Activated CD4-positive, alpha-beta T cell treated with anti-CD3 and anti-CD28 coated beads, Interleukin-2, amount 50 U/mL, for 48 hours (primary cell): ENCODE results near the gene SH3BP5.
A peak's percentile ranks its signal among the peaks of the same experiment; 100 is the strongest.

ENCODE experiments used
- DNase-seq, 2 experiments: peaks; one replicate each; pipeline ENCODE4 v3.0.0-alpha.2; 2020

The SH3BP5 gene

DNA sequence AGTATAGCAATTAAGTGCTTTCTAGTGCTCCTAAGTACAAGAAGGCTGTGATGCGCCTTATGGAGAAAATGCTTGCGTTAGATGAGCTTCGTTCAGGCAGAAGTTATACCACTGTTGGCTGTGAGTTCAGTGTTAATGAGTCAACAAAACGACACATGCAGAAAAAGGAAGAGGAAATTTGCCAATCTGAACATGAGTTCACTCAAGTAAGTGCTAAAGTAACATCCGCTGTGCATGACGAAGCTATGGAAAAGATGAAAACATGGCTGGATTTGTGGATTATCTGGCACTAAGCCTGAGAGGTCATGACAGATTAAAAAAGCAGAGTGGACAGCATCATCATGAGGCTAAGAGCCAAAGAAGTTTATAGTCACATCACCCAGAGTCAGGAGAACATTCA lies 36.9 kb downstream of the SH3BP5 start:
- DNase-seq, result no peak

DNA sequence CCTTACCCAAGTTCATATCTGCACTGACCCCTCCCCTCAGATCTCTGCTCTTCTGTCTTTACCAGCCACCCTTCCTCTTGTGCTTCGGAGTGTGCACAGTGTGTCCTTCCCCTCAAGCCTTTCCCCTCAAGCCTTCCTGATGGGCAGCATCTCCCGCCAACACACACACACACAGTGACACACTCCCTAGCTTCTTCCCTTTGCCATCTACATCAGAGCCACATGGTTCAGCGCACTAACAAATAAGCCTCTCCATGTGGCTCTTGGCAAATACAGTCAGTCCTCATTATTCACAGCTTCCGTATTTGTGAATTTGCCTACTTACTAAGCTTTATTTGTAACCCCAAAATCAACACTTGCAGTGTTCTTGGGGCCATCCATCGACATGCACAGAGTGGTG lies 37.5 kb downstream of the SH3BP5 start:
- DNase-seq, result no peak

DNA sequence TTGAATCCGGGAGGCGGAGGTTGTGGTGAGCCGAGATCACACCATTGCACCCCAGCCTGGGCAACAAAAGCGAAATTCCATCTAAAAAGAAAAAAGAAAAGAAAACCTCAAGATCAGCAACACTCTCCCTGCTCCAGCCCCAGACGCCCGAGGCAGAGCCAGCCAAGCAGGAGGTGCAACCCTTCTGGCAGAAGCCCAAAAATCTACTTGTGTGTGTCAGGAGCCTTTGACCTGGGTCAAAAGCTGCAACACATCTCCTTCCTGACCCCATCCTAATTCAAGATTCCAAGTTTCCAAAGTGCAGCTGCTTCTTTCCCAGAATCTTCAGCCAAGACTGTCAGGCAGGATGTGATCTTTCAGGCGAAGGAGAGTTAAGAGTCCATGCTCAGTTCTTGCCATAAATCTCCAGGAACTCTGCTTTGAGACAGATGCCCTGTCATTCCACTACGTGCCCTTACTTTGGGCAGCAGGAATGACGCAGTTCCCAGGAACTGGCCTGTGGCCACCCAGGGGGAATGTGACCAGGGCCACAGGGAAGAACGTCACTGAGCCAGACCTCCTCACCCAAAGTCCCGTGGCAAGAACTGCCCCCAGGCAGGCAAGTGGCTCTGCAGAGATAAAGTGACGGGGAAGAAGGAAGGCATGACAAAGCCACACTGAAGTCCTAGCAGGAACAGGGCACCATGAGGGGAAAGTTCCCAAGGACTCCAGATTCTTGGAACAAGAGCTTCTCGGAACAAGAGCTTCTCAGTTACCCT lies 39.4 kb downstream of the SH3BP5 start:
- no peak for DNase-seq

DNA sequence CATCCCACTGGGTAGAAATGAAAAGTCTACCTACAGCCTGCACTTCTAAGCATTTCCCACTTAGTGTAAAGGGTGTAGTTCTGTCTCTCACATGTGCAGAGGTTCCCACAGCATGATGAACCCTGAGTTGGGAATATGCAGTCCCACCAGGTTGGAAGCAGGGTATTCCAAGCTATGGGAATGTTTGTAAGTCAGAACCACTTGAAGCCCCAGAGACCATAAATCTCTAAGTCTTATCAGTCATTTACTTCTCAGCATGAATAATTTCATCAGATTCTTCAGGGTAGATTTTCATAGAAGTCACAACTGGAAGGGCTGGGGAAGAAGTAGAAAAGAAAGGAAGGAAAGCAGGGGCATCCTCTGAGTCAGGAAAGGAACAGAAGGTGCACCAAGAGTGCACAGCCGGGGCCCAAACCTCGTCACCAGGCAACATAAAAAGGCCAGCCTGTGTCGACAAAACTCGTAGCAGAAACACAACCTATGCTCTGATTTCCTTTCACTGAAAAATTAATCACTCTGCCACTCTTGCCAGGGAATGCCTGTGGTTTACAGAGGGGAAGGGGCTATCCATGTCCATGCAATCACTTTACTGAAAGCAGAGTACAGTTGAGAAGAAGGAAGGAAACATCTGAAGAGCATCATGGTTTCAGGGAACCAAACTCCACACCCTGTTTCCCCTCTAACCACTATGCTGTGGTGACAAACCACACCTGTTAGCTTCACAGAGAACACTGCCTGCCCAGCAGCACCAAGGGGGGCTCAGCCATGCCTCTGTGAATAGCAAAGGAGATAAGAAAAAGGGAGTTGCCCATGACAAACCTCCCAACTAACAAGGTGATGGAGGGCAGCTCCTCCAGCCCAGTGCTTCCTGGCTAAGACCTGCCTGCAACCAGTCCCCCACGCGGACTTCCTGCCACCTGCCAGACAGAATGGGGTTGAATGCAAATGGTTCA lies 40.5 kb downstream of the SH3BP5 start:
- DNase-seq, result peak; percentile 52 to 64

DNA sequence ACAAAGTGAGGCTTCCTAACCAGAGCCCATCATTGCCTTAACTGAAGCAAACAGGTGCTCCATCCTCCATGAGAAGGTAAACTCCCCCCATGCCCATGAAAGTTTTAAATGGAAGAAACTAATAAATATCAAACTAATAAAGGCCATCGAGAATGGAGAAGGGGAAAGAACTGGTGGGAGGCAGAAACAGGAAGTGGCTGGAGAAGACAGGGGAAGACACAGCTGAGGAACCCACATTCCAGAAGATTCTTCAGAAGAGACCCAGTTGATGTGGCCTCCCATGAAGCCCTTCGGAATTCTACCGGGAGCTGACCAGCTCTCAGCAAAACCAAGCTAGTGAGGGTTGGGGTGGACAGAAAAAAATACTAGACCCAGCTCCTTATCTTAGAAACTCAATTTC lies 41.6 kb downstream of the SH3BP5 start:
- DNase-seq, result no peak

DNA sequence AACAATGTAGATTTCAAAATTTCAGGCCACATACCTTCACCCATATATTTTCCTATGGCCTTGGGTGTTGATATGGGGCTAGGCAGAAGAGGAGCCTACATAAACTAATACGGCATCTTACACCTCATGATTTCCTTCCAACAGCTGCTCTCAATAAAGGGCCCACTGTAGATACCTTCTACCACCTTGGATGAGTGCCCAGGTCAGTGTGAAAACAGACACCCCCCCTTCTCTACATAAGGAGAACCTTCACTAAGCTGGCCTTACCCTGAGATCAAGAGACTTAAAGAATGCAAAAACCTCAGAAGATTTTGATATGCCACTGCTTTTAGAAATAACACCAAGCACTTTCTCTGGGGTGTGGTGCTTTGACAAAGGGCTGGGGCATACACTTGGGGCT lies 42.7 kb downstream of the SH3BP5 start:
- no peak for DNase-seq

DNA sequence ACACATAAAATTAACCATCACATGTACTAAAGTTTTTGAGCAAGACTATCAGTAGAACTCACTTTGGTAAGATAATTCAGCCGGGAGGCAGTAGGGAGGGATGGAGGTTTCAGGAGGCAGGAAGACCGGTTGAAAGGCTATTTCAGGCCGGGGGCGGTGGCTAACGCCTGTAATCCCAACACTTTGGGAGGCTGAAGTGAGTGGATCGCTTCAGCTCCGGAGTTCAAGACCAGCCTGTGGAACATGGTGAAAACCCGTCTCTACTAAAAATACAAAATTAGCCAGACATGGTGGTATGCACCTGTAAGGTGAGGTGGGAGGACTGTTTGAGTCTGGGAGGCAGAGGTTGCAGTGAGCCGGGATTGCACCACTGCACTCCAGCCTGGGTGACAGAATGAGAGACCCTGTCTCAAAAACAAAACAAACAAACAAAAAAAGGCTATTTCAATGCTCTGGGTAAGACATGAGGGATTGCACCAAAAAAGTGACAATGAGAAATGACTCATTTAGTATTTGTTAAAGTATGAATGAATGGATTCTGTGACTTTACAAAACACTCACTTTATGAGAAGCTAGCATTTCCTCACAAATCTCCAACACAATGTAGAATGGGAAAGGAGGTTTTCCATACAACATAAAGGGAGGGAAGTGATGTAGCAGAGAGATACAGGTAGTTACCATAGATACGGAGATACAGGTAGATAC lies 43.9 kb downstream of the SH3BP5 start:
- no peak for DNase-seq

DNA sequence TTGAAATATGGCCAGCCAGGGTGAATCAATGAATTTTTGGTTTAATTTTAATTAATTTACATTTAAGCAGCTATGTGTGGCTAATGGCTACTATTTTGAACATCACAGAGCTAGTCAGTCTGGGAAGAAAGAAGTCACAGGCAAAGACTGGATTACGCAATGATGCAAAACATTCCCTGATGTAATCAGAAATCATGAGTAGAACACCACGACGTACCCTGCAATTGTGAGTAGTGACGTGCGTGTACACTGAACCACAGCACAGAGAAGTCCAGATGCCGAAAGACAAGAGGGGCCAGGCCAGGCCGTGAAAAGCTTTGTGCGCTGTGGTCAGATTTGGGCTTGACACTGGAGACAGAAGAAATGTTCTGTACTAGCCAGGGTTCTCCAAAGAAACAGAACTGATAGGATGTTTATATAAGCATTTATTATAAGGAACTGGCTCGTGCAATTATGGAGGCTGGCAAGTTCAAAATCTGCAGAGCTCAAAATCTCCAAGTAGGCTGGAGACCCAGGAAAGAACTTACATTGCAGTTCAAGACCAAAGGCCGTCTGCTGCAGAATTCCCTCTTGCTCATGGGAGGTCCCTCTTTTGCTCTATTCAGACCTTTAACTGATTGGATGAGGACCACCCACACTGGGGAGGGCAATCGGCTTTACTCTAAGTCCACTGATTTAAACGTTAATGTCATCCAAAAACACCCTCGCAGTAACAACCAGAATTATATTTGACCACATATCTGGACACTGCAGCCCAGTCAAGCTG lies 44.6 kb downstream of the SH3BP5 start:
- DNase-seq, result no peak

DNA sequence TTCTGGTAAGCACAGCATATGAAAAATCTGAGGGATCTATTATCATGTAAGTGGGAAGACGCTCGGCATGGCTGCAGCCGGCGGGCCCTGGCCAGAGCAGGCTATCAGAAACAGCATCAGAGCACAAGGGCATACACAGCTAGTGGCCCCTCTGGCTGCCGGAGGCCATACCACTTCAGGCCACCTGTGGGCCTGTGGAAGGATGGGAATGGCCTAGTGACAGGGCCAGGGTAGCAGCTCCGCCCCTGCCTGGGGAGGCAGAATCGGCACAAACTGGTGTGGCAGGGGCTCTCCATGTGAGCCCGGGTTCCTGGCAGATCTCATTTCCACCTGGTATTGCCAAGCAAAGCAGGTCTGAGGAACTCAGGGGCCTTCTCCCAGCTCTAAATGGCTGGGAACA lies 46.4 kb downstream of the SH3BP5 start:
- DNase-seq, result no peak

DNA sequence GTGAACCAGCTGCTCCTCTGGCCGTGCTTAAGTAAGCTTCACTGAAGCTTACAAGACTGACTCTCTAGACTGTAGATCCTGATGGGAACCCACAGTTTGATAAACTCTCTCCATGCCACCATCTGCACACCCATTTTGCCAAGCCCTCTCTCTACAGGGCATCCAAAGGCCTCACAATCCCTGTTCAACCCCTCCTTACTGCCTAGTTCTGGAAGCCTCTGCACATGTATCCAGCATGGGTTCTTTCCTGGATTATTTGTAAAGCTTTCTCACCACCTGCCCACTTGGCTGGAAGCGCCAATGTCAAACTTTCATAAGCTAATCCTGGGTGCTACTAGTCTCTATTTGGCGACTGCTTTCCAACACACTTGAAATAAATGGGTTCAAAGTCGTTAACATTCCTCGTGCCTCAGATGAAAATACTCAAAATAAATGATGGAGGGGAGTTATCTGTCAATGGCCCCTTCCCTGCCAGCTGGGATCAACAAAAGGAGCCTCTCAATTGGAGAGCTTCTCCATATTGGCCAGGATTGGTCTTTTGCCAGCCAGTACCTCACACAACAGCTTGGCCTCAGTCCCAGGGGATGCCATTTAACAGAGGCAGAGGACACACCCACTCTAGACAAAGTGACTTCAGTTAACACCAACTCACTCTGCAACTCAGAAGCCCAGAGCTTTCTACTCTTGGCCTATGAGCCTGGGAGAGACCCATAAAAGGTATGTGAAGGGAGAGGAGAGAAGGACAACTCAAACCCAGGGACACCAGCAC lies 48.1 kb downstream of the SH3BP5 start:
- DNase-seq, result no peak

DNA sequence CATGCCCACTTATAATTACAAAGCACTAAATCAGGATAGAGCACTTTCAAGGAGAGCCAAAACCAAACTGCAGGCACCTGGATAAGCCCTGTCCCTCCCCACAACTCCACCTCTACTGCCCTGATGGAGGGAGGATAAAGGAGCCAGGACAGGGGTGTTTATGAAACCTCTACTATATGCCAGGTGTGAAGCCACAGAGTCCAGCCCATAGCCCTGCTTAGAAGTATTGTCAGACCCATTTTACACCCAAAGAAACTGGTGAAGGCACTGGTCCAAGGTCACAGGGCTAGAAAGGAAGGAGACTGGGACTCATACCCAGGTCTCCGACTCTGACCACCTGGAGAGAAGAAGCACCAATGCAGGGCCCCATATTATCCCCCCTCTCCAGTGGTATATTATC lies 48.7 kb downstream of the SH3BP5 start:
- DNase-seq, result no peak

DNA sequence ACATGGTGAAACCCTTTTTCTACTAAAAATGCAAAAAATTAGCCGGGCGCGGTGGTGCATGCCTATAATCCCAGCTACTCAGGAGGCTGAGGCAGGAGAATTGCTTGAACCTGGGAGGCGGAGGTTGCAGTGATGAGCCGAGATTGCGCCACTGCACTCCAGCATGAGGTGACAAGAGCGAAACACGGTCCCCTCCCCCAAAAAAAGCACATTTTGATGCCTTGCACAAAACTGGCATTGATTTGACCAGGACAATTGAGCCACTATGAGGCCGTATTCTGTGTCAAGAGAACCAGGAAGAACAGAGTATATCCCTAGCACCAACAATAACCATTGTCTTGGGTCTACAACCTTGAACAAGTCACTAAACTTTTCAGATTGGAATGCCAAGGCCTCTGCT lies 50.6 kb downstream of the SH3BP5 start:
- no peak for DNase-seq

DNA sequence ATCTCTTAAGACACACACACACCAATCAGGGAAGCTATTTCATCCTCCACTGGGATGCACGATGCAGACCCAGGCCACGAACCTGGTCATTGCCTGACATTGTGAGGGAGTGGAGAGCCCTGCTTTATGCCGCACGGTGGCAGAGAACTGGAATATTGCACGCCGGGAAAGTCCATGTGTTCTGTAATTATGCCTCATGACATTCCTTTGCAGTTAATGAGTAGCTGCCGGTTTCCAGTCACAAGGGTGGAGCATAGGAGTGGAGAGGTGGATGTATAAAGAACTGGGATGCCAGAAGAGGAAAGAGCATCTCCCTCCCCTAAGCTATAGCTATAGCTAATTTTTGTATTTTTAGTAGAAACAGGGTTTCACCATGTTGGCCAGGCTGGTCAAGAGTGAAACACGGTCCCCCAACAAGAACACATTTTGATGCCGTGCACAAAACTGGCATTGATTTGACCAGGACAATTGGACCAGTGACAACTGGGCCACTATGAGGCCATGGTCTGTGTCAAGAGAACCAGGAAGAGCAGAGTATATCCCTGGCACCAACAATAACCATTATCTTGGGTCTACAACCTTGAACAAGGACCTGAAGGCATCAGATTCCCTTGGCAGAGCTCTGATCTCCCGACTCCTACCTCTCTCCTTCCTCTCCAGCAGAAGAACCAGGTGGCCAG lies 51.4 kb downstream of the SH3BP5 start:
- no peak for DNase-seq

DNA sequence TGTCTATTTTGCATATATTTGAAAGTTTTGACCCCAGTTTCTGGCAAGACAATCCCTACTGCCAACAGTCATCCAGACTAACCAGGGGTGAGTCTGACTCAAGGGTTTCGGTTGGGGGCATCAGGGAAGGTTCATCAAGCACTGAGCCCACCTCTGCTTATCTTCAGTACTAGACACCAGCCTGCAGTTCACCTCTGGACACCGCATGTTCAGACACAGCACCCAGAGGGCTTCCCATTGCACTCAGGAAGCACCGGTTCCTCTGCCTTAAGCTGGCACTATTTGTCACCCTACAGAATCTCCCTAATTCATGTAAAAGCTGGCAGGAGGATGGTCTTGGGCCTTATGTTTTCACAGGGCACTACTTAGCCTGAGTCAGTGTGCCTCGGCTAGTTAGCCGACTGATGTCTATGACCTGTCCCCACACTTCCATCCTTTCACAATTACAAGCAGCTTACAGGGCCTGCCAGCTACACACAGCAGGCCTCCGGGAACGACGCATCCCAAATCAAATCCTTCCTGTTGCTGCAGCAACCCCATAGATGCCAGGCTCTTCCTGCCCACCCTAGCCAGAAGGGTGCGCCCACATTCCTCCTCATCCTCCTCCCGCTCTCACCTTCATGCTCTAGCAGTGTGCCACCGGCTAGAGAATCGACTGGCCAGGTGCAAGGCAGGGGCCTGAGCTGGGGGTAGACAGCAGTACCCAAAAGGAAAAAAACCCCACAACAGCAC lies 52.5 kb downstream of the SH3BP5 start:
- no peak for DNase-seq

DNA sequence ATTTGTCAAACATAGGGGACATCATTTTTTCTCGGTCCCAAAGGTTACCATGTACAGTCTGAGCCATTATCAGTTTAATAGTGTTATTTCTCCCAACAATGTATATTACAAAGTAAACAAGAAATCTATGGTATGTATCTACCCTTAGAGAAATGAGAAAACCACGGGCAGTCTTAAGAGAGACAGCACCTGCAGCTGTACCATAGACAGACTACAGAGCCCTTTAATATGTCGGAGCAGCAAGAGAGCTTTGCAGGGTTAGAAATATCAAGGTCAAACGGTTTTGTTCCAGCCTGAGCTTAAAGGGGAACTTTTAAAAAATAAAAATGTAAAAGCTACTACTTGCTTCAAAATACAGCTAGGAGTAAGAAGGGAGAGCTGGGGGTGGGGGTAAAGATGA lies 53.2 kb downstream of the SH3BP5 start:
- no peak for DNase-seq

DNA sequence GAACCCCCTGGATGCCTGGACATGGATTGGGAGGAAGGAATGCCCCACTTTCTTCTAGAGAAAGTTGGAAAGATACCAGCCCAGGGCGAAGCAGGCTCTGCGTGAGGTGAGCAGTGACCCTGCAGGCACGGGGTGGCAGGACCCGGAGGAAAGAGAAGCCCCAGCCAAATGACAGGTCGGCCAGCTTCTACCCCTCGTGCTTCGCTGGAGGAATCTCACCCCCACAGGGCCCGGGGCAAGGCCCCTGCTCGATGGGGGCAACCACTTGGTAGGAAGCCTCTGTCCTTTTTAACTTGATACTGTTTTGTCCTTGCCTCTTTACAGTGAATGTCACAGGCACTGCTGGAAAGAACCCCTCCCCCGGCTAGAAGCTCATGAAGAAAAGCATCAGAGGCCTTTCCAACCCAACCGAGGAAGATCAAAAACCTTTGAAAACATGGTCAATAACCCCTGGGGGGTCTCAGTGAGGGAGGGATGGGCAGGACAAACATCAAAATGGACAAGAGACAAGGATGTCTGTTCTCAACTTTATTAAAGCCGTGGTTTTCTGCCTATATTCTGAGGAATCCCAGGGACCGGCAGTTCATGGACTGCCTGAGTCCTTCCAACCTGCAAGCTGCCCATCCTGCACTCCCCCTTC lies 54.4 kb downstream of the SH3BP5 start:
- DNase-seq, result no peak

DNA sequence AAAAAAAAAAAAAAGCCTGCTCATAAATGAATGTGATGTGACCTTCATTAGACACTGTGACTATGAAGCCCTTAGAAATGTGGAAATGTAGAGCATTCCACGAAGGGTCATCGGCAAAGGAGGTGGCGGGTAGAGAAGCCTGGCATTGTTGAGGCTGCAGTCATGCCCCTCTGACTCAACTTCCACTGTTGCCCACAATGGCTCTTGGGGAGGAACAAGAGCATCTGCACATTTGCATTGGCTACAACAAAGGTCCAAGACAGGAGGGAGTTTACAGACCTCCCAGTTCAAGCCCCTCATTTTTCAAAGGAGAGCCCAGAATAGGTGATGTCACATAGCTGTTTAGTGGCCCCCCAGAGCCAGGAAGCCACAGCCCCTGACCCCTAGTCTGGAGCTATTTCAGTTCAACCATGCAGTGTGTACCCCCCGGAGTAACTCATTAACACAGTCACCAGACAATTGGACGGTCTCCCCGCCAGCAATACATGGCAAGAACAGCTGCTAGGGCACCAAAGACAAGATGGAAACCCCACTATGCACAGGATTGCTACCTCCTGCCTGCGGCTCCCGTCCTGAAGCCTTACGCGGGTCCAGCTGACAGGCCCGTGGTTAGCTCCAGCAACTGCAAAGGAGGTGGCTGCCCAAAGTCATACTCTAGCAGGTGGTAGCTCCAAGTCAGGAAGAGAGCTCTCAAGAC lies 56.2 kb downstream of the SH3BP5 start:
- no peak for DNase-seq

DNA sequence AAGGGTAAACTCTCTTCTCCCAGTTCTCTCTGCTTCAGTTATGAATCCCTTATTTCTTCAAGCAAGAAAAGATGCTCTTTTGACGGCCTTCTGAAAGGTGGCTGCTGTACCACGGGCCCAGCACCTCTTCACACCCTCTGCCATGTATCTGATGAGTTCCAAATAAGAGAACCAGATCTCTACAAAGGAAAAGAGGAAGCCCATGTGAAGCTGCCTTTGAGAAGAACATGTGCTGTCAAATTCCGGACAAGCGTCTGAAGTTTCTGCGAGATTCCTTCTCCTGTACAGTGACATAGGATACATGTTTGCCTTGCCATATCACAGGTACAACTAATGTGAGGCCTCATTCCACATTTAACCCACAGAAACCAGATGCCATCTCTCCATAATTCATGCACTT lies 59.2 kb downstream of the SH3BP5 start:
- no peak for DNase-seq

DNA sequence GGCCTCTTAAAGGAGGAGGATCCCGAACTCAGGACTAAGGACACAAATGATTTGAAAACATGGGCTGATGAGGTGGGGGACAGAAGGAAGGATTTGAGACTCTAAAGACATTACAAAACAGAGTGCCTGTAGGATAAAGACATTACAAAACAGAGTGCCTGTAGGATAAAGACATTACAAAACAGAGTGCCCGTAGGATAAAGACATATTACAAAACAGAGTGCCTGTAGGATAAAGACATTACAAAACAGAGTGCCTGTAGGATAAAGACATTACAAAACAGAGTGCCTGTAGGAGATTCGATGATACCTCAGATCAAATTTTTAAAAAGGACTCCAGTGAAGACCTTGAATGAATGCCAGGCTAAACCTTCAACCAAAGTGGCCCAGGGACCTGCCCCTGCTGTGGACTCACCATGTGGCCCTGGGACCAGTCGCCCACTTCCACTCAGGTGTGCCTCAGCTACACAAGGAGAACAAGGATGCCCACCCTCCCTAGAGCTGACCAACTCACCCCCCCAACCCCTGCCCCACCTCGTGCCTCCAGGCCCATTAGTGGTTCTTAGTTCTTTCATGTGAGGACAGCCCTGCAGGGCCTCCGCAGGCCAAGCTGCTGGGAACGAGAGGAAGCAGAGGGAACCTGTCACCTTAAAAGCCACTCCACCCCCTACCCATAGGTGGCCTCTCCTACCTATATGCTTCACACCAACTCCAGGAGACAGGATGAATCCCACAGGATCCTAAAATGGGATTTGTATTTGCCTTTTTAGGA lies 59.8 kb downstream of the SH3BP5 start:
- DNase-seq, result no peak
